ENCODE data around the gene PLXNB2.

GRCh38 chr22:50311606-50312351 is 4.3 kb upstream of the PLXNB2 start:
- TF ChIP-seq POLR2AphosphoS5 (IDR thresholded peaks at IDR 0.05; ENCODE audit: low read depth, low read length) (no peak), POLR2A (IDR thresholded peaks at IDR 0.05; ENCODE audit: low read depth, low read length) (no peak)

Data from GM12891 (cell line).